ENCODE measurements around the gene CAMTA1.
"Not testable (repeated sequence)": the region's sequence is repeated elsewhere in the genome, so short reads cannot be mapped to it uniquely, and the experiment has no call there.

Gene CAMTA1

DNA sequence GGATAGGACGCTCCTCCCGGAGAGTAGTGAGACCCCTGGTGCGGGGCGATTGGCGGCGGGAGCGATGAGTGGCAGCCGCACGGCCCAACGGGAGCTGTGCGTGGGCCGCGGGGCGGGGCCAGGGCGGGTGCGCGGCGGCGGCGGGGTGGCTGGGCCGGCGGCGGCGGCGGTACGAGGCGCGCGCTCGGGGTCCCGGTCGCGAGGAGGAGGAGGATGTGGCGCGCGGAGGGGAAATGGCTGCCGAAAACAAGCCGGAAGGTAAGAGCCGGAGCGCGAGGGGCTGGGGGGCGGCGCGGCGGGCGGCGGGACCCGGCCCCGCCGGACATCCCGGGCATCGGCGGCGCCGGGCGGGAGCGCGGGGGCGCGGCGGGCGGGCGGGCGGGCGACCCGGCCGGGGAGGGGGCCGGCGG, at the start of gene CAMTA1:
Gene CAMTA1 (plus strand): TSS at position 137 of the 410 bp plus-strand sequence. CDS start 77 bp downstream, at position 214.
- ATAC-seq, result peak; percentile 83 to 86

DNA sequence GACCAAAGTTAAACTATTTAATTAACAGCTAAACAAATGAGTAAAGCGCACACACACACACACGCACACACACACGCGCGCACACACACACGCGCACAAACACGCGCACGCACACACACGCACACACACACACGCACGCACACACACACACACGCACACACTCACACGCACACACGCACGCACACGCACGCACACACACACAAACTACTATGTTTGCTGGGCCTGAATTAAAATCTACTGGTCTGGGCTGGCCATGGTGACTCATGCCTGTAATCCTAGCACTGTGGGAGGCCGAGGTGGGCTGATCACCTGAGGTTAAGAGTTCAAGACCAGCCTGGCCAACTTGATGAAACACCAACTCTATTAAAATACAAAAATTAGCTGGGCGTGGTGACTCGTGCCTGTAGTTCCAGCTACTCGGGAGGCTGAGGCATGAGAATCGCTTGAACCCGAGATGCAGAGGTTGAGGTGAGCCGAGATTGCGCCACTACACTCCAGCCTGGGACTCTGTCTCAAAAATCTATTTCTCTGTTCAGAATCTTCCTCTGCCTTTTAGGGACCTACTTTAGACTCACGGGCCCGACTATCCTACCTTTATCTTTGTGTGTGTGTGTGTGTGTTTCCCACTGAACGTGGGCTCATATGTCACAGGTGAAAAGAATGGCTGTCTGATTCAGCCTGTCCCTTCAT, 46.1 kb upstream of the CAMTA1 start:
- no peak for ATAC-seq

- not testable (repeated sequence) for ATAC-seq
These were observed 42.5 kb upstream of the CAMTA1 start for GRCh38 chr1:6742676-6743188.

DNA sequence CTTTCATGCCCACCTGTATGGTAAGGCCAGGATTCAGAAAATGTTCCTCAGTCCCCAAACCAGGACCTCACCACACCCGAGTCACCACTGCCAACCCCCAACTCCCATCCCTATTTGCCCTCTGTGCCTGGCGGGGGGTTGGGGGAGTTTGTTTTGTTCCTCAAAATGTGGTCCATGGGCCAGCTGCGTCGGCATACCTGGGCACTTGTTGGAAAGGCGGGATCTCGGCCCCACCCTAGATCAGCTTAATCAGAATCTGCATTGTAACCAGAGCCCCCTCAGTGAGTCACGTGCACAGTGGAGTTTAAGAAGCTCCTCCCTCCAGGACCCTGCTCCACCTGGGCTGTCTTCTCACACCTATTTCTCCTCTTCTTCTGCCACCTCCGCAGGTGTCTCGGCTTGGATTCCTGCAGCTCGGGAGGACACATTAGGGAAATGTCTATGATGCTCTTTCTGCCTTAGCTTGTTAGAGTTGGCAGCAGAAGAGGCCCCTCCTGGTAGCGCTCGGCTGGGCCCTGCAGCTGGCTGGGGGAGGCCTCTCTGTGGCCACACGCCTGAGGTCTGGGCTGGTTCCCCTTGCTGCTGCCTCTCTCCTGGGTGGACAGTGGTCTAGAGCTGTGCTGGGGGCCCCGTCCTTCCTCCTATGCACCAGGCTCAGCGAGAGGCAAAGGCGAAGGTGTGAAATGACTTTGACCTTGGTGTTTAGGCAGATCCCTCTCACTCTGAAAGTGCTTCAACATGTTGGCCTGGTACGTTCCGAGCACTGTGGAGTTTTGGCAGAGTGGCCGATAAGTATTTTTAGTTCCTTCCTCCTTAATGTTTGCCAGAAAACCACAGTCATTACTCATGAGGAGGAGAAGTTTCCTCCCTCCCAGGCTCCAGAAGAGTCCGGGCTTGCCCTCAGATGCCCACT, 41.8 kb upstream of the CAMTA1 start:
- ATAC-seq, result peak; percentile 12 to 28

DNA sequence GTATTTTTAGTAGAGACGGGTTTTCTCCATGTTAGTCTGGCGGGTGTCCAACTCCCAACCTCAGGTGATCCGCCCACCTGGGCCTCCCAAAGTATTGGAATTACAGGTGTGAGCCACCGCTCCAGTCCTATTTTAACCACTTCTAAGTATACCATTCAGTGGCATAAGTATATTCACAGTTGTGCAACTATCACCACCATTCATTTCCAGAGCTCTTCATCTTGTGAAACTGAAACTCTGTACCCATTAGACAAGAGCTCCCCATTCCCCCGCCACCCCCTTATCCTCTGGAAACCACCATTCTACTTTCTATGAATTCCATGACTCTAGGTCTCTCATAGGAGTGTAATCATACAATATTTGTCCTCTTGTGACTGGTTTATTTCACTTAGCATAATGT, 40.2 kb upstream of the CAMTA1 start:
- peak in 1 of 2 donors; percentile 70 for ATAC-seq

DNA sequence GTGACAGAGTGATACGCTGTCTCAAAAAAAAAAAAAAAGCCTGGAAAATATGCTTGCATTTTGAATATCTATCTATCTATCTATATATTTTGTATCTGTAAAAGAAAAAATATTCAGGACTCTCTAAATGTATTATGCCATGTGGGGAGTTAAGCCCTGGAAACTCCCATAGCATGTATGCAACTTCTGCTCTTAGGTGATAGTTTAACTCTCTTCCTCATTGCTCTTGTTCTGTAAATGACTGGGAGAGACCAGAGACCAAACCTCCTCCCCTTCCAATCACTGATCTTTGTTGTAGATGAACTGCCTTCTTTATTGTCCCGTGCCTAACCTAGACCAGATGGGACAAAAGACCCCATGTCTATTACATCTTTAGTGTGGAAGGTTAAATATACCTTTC, 37.6 kb upstream of the CAMTA1 start:
- no peak for ATAC-seq

DNA sequence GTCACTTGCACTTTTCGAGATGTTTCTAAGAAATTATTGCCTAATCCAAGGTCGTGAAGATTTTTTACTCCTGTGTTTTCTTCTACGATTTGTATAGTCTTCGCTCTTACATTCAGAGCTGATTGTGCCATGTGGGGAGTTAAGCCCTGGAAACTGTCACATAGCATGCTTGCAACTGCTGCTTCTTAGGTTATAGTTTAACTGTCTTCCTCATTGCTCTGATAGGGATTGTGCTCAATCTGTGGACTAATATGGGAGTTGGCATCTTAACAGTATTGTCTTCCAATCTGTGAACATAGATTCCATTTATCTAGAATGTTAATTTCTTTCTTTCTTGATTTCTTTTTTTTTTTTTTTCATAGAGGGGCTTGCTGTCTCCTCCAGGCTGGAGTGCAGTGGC, 34.8 kb upstream of the CAMTA1 start:
- no peak for ATAC-seq

DNA sequence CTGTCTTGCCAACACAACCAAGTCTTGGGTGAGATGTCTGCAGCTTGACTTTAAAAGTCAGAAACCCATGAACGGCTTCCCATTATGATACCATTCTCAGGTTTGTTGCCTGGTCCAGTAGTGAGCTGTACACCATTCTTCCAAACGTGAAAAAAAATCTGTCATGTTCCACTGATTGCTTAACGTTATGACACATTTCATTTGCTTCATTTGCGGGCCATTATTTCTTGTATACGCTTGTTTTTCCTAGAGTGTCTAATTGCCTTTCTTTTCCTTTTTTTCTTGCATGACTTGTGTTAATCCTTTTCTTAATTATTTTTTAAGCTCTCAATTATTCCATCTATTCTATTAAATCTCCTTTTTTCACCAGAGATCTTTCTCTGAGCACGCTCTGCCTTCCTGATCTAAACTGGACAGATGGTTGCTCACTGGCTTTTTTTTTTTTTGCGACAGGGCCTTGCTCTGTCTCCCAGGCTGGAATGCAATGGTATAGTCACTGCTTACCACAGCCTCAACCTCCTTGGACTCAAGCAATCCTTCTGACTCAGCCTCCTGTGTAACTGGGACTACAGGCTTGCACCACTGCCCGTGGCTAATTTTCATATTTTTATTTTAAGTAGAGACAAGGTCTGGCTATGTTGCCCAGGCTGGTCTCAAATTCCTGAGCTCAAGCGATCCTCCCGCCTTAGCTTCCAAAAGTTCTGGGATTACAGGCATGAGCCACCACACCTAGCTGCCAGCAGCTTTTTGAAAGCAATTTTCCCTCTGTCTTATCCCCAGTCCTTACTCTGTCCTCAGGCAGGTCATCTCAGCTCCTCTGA, 31.7 kb upstream of the CAMTA1 start:
- no peak for ATAC-seq

- no peak for ATAC-seq
These were observed 28.8 kb upstream of the CAMTA1 start for GRCh38 chr1:6756457-6756856.

GRCh38 chr1:6757719-6758435, 27.4 kb upstream of the CAMTA1 start:
- ATAC-seq, result no peak

DNA sequence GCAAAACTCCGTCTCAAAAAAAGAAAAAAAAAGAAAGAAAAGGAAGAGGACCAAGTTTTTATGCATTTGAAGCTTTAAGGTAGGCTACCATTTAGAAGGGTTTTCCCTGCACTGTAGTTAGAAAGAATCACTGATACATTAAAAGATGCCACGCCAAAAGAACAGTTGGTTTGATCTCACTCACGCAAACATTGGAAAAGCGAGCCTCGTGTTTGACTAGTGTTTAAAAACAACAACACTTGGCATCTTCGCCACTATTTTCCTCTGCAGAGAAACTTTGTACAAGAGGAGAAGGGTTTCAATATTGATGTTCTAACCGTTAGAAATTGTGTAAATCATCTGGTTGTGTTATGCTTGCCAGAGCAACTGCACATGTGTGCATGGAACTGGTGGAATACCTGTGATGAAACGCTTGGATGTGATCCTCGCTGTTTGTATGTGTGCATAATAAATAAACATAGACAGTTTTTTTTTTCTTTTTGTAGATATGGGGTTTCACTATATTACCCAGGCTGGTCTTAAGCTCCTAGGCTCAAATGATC, 24.0 kb upstream of the CAMTA1 start:
- ATAC-seq, result no peak

DNA sequence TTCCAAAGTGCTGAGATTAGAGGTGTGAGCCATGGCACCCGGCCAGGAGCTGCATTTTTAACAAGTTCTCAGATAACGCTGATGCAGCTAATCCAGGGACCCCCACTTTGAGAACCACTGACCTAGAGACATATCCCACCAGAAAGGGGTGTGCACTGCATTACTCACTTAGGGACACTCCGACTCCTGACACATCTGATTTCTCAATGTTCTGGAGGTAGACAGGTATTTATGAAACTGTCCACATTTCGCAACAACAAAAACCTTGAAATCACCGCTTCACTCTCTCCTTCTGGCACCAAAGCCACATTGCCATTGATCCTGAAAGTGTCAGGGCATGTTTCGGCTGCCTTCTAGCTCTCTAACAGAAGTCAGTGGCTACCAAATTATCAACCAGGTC, 23.2 kb upstream of the CAMTA1 start:
- ATAC-seq, result no peak

GRCh38 chr1:6770751-6771440, 14.4 kb upstream of the CAMTA1 start:
- ATAC-seq, result no peak

DNA sequence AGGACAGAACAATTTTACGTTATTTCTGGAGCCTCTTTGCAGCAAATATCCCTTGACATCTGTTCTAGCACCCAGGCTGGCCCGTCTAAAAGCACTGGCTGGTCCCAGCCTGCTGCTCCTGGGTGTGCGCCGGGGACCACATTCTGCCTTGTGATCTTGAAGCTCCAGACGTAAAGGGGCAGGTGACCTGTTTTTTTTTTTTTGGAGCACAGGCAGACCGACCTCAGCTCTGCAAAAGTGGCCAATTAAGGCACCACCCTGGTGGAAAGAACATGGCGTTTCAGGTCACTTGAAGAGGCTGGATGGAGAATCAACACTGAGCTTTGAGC, 13.8 kb upstream of the CAMTA1 start:
- no peak for ATAC-seq

DNA sequence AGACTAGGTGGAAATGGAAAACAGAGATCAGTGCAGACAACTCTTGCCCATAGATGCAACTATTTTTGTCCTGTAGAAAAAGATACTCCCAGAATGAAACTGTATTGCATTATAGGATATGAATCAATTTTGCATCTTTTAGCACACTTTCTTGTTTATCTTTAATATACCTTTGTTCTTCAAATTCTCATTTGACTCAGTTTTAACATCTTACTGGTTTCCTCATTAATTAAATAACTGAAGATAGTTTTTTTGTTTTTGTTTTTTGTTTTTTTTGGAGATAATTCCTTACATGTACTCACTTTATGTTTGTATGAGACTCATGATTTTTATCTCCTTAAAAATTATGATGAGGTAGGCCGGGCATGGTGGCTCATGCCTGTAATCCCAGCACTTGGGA, 10.9 kb upstream of the CAMTA1 start:
- no peak for ATAC-seq

DNA sequence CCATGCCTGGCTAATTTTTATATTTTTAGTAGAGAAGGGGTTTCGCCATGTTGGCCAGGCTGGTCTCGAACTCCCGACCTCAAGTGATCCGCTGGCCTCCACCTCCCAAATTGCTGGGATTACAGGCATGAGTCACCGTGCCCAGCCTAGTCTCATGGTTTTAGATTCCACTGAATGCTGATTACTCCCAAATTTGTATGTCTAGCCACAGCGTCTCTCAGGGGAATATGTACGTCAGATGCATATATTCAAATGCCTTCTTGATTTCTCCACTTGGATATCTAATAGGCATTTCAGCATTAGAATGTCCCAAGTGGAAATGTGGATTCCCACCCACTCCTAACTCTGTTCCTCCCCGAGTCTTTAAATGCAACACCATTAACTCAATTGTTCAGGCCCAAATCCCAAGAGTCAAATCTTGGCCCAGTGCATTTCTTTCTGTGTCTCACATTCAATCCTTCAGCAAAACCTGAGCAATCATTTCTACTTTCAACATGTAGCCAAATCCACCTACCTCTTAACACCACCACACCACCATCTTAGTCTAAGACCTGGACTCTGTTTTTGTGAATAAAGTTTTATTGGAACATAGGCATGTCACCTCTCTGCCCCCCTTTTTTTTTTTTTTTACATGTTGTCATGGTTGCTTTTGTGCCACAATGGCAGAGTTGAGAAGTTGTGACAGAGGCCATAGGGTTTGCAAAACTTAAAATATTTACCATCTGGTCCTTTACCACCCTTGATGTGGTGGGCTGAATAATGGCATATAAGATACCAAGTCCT, 9.8 kb upstream of the CAMTA1 start:
- no peak for ATAC-seq

DNA sequence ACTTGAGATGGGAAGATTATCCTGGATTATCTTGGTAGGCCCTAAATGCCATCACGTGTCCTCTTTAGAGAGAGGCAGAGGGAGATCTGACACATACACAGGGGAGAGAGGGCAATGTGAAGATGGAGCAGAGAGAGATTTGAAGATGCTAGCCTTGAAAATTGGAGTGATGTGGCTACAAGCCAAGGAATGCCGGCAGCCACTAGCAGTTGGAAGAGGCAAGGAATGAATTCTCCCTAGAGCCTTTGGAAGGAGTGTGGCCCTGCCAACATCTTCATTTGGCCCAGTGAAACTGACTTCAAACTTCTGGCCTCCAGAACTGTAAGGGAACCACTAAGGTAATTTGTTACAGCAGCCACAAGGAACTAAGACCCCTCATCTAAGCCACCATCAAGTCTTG, 8.9 kb upstream of the CAMTA1 start:
- ATAC-seq, result no peak

GRCh38 chr1:6776895-6777294, 8.4 kb upstream of the CAMTA1 start:
- ATAC-seq, result no peak

- no peak for ATAC-seq
These were observed 7.4 kb upstream of the CAMTA1 start for GRCh38 chr1:6777813-6778212.

DNA sequence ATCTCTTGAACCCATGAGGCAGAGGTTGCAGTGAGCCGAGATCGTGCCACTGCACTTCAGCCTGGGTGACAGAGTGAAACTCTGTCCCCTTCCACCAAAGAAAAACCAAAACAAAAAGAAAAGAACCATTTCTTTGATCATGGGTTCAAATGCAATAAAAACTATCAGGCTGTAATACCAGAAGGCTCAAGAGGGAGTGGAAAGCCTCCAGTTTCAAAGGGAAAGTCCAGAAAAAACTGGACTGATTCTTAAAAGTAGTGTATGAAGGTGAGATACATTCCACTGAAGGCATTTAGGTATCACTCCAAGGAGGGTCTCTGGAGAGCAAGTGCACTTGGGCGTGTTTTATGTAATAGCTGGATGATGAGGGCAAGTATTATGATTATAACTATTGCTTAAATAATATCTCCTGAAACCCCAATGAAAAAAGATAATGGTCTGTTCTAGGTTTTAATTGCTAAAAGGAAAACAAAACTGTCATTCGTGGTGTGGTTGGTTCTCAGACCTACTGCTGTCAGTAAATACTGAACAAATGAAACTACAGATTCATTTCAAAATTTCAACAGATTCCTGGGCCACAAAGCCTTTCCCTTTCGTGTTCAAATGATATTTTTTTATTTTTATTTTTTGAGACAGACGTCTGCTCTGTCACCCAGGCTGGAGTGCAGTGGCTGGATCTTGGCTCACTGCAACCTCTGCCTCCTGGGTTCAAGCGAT, 6.0 kb upstream of the CAMTA1 start:
- ATAC-seq, result peak in 1 of 2 donors; percentile 30

Measured in activated CD4-positive, CD25-positive, alpha-beta regulatory T cell treated with anti-CD3 and anti-CD28 coated beads, Interleukin-2, amount 50 U/mL, for 24 hours (primary cell).